GM11168 (cell line): ENCODE results near the gene OOSP3.
"Not testable (repeated sequence)": the region's sequence is repeated elsewhere in the genome, so short reads cannot be mapped to it uniquely, and the experiment has no call there.

Experiments used
- in situ Hi-C: fragments of 300-500 bp; cut with MboI; formaldehyde crosslinking; loops from one replicate; pipeline ENCODE4 v1.12.0; 2022; ENCODE audit warnings: low sequenced_read_pairs; ENCODE audit not compliant: unreplicated experiment

OOSP3 gene, protein sequence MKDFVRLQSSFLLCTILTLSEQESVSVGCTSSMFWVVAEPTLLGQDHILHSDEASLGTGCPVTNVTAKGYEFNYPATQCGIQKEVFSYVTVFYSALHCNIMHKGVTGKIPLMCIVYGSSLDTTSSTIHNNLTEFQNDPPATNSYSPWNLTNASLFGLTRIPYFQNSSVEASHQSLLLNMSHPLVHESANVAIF

DNA sequence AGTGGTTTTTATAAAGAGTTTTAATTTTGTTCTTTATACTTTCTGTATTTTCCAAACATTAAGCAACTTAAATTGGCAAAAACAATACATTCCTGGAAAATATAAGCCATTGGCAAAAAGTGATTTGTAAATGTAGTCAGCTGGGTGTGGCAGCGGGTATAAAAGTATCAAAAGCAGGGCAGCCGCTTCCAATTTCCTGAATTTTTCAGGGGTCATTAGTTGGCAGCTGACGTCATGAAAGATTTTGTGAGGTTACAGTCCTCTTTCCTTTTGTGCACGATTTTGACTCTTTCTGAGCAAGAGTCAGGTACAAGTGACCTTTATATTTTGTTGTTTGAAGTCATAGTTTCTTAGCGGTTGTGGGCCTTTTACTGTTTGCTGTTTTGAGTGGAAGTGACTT, at the start of gene OOSP3:
Gene OOSP3, plus strand, starts transcription at position 208 of the 400 bp plus-strand sequence. Its CDS starts 27 bp downstream, at position 235.
- in situ Hi-C loops, result no loop called here

DNA sequence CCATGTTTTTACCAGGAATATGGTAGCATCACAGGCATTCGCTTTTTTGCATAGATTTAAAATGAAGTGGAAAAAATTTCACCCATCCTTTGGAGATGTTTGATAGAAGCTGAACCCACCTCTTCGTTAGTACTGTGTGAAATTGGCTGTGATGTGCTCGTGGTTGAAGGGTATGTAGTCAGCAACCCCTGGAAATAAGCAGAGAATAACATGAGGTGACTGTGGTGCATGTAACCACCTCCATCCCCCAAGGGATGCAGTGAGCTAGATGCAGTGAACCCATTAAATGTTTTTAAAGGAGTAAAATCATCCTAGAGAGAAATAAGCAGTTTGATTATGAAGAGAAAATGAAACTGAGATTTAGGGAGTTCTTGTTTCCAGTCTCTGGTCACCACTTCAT, 49.2 kb upstream of the OOSP3 start:
- in situ Hi-C loops, result no loop called here

DNA sequence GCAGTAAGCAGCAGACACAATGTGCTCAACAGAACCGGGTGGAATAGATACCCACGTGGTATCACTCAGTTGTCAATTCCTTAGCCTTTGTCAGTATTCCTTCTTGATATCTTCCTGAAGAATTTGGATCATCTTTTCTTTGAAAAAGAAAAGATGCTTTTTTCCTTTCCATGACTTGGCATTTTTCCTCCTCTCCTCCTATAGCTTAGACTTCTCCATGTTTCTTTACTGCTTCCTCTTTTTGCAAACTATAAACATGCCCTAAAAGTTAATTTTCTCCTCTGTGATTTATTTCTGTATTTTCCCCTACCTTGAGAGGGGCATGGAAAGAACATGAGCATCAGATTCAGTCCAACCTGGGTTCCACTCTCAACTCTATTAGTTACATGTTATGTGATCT, 45.0 kb upstream of the OOSP3 start:
- in situ Hi-C loops, result no loop called here

DNA sequence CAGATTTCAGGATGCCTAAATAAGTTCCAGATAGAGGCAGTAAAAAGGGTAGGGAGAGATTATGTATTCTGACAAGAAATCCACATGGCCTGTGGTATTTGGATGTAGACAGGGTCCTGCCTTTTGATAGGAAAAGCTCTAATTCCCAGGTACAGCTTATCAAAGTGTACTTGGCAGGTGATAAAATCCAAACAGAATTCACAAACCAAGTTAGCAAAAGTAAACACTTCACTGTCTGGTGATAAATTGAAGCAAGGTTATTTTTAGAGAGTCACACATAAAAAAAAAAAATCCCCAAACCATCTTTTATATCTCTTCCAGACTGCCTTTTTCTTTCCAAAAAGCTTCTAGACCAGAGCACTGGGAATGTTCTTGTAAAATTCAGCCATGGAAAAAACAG, 39.0 kb upstream of the OOSP3 start:
- in situ Hi-C loops, result no loop called here

DNA sequence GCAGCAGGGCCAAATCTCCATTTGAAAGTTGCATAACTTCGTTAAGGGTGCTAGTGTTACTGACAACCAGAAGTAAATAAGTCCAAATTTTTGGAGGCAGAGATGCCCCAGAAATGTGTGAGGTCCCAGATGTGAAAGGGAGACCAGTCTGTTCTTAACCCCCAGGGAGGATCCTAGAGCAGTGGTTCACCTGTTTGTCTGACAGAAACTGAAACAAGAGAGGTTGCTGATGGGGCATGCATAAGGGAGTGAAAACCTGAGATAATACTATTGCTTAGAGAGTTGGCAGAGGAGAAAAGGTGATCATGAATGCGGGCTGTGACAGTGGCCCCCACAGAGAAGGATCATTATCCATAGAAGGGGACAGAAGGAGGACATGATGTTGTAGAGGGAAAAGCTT, 37.1 kb upstream of the OOSP3 start:
- in situ Hi-C loops, result no loop called here

DNA sequence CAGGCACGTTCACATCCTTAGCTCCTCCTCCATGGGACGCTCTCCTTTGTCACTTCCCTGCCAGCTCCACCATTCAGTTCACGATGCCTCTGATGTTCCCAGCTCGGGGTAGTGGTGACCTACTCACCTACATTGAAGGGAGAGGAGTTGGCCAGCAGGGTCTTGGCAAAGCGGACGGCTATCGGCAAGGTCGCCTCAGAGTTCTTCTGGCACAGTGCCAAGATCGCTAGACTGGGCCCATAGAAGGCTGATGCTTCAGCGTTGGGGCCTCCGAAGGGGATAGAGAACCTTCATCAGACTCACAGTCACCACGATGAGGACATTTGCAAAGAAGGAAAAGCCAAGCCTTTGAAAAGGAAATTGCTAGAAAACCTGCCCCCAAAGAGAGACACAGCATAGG, 36.3 kb upstream of the OOSP3 start:
- in situ Hi-C loops, result no loop called here

DNA sequence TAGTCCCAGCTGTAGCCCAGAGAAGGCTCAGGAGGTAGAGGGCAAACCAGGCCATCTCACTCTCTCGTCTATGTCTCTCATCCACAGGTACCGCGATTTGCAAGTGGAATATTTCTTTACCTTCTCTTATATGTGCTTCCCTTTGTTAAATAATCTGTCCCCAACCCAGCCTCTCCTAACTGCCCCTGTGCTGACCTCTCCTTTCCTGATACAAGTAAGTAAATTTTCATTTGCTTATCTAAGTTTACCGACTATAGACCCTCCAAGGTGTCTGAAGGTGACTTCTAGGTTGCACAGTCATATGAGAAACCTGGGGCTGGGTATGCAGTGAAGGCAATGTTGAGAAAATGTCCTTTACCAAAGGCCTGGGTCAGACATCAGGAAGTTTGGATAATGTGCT, 33.2 kb upstream of the OOSP3 start, which contains the start of gene CBLIF:
Gene CBLIF, minus strand, starts transcription at position 101 of the 400 bp plus-strand sequence. Its CDS starts 46 bp downstream, at position 55.
- in situ Hi-C loops, result no loop called here

DNA sequence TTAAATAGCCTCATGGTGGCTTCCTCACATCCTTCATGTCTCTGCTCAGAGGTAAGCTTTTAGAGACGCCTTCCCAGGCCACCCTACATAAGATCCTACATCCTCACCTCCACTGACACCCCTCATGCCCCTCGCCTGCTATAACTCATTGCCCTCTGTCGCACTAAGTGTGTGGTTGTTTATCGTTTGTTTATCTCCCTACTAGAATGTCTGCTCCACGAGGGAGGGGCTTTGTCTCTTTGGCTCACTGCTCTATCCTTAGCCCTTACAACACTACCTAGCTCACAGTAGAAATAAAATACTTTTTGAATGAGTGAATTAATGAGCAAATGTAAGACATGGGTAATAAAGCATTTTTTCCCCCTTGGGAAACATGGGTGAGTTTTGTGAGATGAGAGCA, 32.0 kb upstream of the OOSP3 start:
- in situ Hi-C loops, result no loop called here

DNA sequence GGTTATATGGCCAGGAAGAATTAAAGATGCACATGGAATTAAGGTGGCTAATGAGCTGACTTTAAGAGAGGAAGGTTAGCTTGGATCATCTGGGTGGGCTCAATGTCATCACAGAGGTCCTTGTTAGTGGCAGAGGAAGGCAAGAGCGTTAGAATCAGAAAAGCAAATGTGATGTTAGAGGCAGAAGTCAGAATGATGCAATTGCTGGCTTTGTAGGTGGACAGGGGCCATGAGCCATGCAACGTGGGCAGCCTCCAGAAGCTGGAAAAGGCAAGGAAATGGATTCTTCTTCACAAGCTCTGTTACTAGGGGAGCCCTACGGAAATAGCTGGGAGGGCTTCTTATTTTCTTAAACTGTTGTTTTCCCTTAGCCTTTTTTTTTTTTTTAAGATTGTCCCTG, 31.0 kb upstream of the OOSP3 start:
- in situ Hi-C loops, result no loop called here

DNA sequence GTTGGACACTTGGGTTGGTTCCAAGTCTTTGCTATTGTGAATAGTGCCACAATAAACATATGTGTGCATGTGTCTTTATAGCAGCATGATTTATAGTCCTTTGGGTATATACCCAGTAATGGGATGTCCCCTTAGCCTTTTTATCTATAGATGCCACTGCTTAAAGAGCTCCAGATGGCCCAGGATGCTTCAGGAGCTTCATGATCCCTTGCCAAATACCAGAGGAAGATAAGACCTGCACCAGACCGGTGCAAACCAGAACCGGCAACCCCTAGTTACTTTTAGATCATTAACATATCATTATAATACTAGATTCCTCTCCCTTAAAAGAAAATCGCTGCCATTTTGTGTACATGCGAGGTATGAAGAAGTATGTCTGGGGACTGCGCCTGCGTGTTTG, 30.1 kb upstream of the OOSP3 start:
- in situ Hi-C loops, result not testable (repeated sequence)

DNA sequence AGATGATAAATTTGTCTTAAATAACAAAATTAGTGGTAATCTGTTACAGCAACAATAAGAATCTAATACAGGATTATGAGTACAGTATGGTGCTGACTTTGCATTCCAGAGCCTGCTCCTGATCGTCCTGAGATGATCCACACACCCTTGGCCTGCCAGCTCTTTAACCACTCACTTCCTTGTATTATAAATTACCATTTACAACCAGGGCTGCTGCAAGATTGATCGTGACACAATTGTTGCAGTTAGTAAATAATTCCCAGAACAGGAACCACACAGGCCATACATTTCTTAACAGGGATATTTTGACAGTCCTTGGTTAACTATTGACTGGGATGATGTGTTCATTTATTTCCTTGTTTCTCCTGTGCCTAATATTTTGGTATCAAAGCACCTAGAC, 29.5 kb upstream of the OOSP3 start:
- in situ Hi-C loops, result no loop called here

DNA sequence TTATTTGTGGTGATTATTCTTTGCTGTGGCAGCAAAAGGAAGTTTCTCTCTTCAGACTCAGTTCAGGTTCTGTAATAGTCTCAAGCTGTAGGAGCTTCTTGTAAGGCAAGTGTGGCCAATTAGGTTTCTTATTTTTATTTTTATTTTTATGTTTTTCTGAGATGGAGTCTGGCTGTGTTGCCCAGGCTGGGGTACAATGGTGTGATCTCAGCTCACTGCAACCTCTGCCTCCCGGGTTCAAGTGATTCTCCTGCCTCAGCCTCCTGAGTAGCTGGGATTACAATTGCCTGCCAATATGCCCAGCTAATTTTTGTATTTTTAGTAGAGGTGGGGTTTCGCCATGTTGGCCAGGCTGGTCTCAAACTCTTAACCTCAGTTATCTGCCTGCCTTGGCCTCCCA, 29.0 kb upstream of the OOSP3 start:
- in situ Hi-C loops, result not testable (repeated sequence)

DNA sequence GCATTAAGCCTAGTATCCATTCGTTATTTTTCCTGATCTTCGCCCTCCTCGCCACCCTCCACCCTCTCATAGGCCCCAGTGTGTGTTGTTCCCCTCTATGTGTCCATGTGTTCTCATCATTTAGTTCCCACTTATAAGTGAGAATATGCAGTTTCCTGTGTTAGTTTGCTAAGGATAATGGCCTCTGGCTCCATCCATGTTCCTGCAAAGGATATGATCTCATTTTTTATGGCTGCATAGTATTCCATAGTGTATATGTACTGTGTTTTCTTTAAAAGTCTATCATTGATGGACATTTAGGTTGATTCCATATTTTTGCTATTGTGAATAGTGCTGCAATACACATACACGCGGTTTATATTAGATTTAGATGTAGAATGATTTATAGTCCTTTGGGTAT, 27.2 kb upstream of the OOSP3 start:
- in situ Hi-C loops, result not testable (repeated sequence)

DNA sequence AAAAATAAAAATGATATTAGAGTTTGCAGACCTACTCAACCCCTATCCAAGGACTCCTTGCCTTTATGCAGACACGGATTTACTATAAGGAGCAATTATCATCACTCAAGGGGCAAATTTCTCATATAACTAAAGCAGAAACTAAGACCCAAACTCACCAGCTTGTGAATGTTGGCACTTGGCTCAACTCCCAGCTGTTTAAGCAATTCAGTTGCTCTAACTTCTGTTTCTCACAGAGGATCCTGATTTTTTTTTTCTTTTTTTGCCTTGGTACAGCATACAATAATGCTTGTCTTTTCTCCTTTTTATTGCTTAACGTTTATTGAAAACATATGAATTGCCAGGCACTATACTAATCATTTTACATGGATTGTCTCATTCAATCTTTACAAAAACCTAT, 23.7 kb upstream of the OOSP3 start:
- in situ Hi-C loops, result no loop called here

DNA sequence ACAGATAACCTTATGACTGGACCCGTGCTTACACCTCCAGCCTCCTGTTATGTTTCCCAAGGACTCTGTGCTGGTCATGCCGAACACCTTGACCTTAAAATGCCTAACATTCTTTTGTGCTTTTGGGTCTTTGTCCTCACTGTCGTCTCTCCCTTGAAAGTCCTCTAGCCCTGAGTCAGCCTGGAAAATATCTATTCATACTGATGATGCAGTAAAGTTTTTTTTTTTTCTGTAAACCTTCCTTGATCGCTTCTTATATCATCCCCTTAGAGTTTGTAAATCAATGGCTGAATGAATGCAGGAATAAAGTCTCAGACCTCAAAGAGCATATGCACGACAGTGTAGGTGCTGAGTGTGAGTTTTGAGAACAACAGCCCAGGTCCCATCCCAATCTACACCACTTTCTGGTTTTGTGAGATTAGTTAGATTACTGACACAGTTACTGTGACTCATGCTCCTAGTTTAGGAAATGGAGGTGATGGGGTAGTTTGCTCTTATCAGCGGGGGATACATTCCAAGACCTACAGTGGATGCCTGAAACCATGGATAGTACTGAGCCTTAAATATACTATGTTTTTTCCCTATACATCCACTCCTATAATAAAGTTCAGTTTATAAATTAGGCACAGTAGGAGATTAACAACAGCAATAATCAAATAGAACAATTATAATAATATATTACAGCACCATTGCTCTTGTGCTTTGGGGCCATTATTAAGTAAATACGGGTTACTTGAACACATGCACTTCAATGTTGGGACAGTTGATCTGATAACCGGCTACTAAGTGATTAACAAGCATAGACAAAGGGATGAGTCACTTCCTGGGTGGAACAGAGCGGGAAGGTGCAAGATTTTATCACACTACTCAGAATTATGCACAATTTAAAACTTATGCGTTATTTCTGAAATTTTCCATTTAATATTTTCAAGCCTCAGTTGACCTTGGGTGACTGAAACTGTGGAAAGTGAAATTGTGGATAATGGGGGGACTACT, 20.8 kb upstream of the OOSP3 start:
- in situ Hi-C loops, result no loop called here

DNA sequence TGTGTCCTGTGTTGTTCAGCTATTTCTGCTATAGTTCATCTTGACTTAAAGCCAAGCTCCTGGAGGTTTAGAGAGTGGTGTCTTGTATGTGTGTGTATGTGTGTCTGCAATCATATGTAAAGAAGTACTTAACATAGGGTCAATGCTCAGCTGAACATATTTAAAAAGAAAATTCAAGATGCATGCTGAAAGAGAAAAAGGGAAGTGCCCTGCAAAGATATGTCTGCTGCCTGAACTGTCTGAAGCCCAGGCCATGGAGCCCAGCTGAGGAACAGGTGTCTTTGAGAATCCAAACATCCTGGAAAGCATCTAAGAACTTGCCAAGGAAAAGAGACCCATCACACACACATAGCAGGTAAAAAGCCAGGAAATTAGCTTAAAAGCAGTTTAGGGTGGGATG, 18.9 kb upstream of the OOSP3 start:
- in situ Hi-C loops, result no loop called here

DNA sequence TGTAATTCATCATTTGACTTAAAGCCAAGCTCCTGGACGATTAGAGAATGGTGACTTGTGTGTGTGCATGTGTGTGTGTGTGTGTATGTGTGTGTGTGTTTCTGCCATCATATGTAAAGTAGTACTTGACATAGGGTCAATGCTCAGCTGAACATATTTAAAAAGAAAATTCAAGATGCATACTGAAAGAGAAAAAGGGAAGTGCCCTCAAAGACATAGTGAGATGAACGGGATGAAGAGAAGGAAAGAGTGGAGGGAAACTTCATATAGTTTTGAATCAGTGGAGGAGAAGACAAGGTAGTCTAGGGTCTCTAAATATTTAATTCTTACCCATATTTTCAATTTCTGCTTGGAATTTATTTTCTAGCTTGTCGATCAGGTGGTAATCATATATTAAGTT, 16.3 kb upstream of the OOSP3 start:
- in situ Hi-C loops, result no loop called here

DNA sequence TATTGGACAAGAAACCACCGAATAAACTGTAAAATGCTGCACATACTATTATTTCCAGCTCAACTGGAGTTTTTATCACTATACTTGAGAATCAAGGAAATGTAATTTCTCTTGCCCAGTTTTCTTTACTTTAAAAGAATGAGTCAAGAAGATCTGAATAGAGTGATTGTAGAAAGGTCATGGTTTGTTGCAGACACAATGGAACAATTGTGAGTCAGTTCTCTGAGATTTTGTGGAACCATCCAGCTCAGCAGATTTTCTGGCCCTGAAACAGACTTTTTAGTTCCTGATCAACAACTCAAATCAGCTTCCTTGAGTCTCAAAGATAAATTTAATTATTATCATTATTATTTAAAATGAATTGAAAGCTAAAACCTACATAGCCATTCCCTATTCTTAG, 13.6 kb upstream of the OOSP3 start:
- in situ Hi-C loops, result no loop called here

DNA sequence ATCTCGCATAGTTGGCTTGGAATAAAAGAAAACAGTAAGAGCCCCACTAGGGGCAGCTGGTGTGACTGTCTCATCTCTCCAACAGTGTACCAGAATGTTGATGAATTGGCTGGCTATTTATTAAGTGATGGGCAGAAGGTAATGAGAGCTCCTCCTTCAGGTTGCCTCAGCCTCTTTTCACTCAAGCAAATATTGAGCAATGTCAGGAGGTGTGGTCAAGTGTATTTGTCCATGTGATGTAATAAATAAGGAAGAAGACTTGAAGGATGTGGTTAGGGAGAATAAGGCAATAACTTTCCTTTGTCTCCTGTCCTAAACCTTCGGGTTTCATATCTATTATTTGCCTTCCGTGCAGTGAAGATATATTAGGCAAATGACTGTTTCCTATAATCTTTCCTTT, 12.2 kb upstream of the OOSP3 start, which contains the start of gene TCN1:
Gene TCN1, minus strand, starts transcription at position 91 of the 400 bp plus-strand sequence. Its CDS starts 17 bp downstream, at position 74.
- in situ Hi-C loops, result no loop called here

DNA sequence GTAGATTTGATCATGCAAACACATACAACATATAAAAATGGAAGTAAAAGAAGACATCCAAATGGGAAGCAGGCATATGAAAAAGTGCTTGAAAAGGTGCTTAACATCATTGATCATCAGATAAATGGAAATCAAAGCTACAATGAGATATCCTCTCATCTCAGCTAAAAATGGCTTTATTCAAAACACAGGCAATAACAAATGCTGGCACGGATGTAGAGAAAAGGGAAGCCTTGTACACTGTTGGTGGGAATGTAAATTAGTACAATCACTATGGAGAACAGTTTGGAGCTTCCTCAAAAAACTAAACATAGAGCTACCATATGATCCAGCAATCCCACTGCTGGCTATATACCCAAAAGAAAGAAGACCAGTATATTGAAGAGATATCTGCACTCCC, 11.7 kb upstream of the OOSP3 start:
- in situ Hi-C loops, result no loop called here

DNA sequence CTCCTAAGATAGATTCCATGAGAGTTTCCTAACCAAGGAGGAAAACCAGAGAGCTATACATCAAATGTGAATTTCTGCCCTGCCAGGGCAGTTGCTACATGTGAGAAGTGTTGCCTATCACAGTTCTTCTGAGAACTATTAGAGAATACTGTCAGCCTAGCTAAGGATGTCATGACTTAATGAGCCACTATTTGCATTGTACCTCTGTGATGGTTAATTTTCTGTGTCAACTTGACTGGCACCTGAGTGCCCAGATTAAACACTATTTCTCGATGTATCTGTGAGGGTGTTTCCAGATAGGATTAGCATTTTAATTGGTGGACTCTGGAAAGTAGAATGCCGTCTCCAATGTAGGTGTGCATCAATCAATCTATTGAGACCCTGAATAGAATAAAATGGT, 10.6 kb upstream of the OOSP3 start:
- in situ Hi-C loops, result no loop called here
